ENCODE data around the gene MACROD2. TPM values are rescaled to one million over a fixed set of nuclear protein-coding genes. Genes with fewer than 3 reads are reported as not detected.
A peak's percentile ranks its signal among the peaks of the same experiment; 100 is the strongest.

MACROD2 gene
- total and polyA plus RNA-seq, 4 donors = 0.66 to 10.5 (median 3.3) TPM

DNA sequence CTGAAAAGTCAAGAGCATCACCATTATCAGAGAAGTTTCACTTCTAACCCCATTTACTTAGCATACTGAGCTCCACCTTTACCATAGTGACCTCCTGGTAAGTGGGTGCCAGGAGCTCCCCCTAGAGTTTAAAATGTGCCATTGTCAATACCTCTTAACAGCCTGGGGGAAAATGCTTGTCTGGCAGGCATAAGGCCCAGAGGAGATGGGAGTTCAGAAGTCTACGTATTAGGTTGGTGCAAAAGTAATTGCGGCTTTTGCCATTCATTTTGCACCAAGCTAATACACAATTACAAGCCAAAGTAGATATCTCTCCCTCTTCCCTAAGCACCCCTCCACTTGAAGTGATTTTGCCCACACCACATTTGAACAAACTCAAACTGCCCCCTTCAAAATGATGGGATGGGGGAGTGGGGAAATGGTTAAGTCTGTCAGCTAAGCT lies 1658.9 kb downstream of the MACROD2 start:
- H3K4me3 ChIP-seq (ENCODE audit: low read depth in 1 of 3, low read length in 3 of 3) = no peak overlapping the region
- no peak for DNase-seq (ENCODE audit: low spot score)
- no peaks in the 10 kb centered on the region for H3K27me3 ChIP-seq (ENCODE audit: control insufficient read depth in 4 of 4, insufficient read depth in 4 of 4, low read length in 3 of 4)
- H3K9ac ChIP-seq (ENCODE audit: low read depth in 1 of 2, low read length in 2 of 2) = no peak overlapping the region
- no peaks in the 10 kb centered on the region for H3K4me1 ChIP-seq (ENCODE audit: control insufficient read depth in 4 of 4, insufficient read depth in 4 of 4, low read length in 3 of 4)
- H3K36me3 ChIP-seq (ENCODE audit: control insufficient read depth in 4 of 4, insufficient read depth in 3 of 4, low read depth in 1 of 4, low read length in 3 of 4) = no peaks in the 10 kb centered on the region
- 31% methylated on average over 2 of the region's 2 CpGs for WGBS
- H3K27ac ChIP-seq (ENCODE audit: low read depth in 1 of 2, low read length in 2 of 2) = no peak overlapping the region
- TF ChIP-seq, protein P1, sequence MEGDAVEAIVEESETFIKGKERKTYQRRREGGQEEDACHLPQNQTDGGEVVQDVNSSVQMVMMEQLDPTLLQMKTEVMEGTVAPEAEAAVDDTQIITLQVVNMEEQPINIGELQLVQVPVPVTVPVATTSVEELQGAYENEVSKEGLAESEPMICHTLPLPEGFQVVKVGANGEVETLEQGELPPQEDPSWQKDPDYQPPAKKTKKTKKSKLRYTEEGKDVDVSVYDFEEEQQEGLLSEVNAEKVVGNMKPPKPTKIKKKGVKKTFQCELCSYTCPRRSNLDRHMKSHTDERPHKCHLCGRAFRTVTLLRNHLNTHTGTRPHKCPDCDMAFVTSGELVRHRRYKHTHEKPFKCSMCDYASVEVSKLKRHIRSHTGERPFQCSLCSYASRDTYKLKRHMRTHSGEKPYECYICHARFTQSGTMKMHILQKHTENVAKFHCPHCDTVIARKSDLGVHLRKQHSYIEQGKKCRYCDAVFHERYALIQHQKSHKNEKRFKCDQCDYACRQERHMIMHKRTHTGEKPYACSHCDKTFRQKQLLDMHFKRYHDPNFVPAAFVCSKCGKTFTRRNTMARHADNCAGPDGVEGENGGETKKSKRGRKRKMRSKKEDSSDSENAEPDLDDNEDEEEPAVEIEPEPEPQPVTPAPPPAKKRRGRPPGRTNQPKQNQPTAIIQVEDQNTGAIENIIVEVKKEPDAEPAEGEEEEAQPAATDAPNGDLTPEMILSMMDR (IDR thresholded peaks at IDR 0.05; ENCODE audit: low read depth, low read length, missing input control) = peak; percentile 70
- peak; percentile 83 for TF ChIP-seq FOXA2 (IDR thresholded peaks at IDR 0.05)
- TF ChIP-seq EGR1 (IDR thresholded peaks at IDR 0.05; ENCODE audit: low read depth in 2 of 2) = no peak
- peak; percentile 33 for TF ChIP-seq NR2F2 (IDR thresholded peaks at IDR 0.05)
- TF ChIP-seq, protein P2, sequence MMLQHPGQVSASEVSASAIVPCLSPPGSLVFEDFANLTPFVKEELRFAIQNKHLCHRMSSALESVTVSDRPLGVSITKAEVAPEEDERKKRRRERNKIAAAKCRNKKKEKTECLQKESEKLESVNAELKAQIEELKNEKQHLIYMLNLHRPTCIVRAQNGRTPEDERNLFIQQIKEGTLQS (IDR thresholded peaks at IDR 0.05) = no peak
- TF ChIP-seq, protein P3, sequence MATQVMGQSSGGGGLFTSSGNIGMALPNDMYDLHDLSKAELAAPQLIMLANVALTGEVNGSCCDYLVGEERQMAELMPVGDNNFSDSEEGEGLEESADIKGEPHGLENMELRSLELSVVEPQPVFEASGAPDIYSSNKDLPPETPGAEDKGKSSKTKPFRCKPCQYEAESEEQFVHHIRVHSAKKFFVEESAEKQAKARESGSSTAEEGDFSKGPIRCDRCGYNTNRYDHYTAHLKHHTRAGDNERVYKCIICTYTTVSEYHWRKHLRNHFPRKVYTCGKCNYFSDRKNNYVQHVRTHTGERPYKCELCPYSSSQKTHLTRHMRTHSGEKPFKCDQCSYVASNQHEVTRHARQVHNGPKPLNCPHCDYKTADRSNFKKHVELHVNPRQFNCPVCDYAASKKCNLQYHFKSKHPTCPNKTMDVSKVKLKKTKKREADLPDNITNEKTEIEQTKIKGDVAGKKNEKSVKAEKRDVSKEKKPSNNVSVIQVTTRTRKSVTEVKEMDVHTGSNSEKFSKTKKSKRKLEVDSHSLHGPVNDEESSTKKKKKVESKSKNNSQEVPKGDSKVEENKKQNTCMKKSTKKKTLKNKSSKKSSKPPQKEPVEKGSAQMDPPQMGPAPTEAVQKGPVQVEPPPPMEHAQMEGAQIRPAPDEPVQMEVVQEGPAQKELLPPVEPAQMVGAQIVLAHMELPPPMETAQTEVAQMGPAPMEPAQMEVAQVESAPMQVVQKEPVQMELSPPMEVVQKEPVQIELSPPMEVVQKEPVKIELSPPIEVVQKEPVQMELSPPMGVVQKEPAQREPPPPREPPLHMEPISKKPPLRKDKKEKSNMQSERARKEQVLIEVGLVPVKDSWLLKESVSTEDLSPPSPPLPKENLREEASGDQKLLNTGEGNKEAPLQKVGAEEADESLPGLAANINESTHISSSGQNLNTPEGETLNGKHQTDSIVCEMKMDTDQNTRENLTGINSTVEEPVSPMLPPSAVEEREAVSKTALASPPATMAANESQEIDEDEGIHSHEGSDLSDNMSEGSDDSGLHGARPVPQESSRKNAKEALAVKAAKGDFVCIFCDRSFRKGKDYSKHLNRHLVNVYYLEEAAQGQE (IDR thresholded peaks at IDR 0.05) = no peak
- no peak for TF ChIP-seq SP1 (IDR thresholded peaks at IDR 0.05)
- TF ChIP-seq, protein P4, sequence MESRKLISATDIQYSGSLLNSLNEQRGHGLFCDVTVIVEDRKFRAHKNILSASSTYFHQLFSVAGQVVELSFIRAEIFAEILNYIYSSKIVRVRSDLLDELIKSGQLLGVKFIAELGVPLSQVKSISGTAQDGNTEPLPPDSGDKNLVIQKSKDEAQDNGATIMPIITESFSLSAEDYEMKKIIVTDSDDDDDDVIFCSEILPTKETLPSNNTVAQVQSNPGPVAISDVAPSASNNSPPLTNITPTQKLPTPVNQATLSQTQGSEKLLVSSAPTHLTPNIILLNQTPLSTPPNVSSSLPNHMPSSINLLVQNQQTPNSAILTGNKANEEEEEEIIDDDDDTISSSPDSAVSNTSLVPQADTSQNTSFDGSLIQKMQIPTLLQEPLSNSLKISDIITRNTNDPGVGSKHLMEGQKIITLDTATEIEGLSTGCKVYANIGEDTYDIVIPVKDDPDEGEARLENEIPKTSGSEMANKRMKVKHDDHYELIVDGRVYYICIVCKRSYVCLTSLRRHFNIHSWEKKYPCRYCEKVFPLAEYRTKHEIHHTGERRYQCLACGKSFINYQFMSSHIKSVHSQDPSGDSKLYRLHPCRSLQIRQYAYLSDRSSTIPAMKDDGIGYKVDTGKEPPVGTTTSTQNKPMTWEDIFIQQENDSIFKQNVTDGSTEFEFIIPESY (IDR thresholded peaks at IDR 0.05) = no peak
- TF ChIP-seq HNF4G (IDR thresholded peaks at IDR 0.05) = peak; percentile 3
- TF ChIP-seq, protein P5, sequence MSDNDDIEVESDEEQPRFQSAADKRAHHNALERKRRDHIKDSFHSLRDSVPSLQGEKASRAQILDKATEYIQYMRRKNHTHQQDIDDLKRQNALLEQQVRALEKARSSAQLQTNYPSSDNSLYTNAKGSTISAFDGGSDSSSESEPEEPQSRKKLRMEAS (IDR thresholded peaks at IDR 0.05) = no peak
- TF ChIP-seq GABPA (IDR thresholded peaks at IDR 0.05 in 1 of 2, conservative IDR thresholded peaks at IDR 0.05 in 1 of 2) = no peak
- no peak for TF ChIP-seq YY1 (IDR thresholded peaks at IDR 0.05)
- no peak for TF ChIP-seq JUND (IDR thresholded peaks at IDR 0.05)
- TF ChIP-seq FOXA1 (IDR thresholded peaks at IDR 0.05) = peak; percentile 75
- no peak for TF ChIP-seq TAF1 (conservative IDR thresholded peaks at IDR 0.05)
- TF ChIP-seq RAD21 (IDR thresholded peaks at IDR 0.05) = peak; percentile 86 to 87
- peak; percentile 50 to 69 for TF ChIP-seq RXRA (IDR thresholded peaks at IDR 0.05)
- H3K9me3 ChIP-seq (ENCODE audit: control insufficient read depth in 4 of 4, low read length in 3 of 4) = no peaks in the 10 kb centered on the region

Measured in liver (tissue), 9 donors.